Activated T-helper 1 cell treated with Interleukin-2 at 50 U/mL for 16 hours (primary cell): ENCODE results near the gene TMEM191C.
"Not testable (repeated sequence)": the region's sequence is repeated elsewhere in the genome, so short reads cannot be mapped to it uniquely, and the experiment has no call there.

ENCODE experiments used
- DNase-seq: peaks from one replicate; pipeline ENCODE4 v3.0.0-alpha.2; 2020; ENCODE audit warnings: low read depth

Gene TMEM191C

GRCh38 chr22:21446128-21446826 lies 20.9 kb upstream of the TMEM191C start:
- no peak for DNase-seq

- DNase-seq, result no peak
Measured at GRCh38 chr22:21446827-21447690, 20.1 kb upstream of the TMEM191C start.

GRCh38 chr22:21447694-21448402 lies 19.3 kb upstream of the TMEM191C start:
- DNase-seq, result no peak

- DNase-seq, result no peak
Measured at GRCh38 chr22:21448627-21449416, 18.4 kb upstream of the TMEM191C start.

GRCh38 chr22:21449531-21450319 lies 17.5 kb upstream of the TMEM191C start:
- no peak for DNase-seq

GRCh38 chr22:21450320-21450831 lies 16.8 kb upstream of the TMEM191C start:
- no peak for DNase-seq

- no peak for DNase-seq
Measured at GRCh38 chr22:21450858-21451353, 16.3 kb upstream of the TMEM191C start.

GRCh38 chr22:21451545-21452520 lies 15.4 kb upstream of the TMEM191C start:
- no peak for DNase-seq

- not testable (repeated sequence) for DNase-seq
Measured at GRCh38 chr22:21452666-21453065, 14.5 kb upstream of the TMEM191C start.

GRCh38 chr22:21454998-21455333 lies 12.2 kb upstream of the TMEM191C start:
- not testable (repeated sequence) for DNase-seq

GRCh38 chr22:21455334-21456089 lies 11.7 kb upstream of the TMEM191C start:
- DNase-seq, result no peak

GRCh38 chr22:21457023-21457787 lies 10.0 kb upstream of the TMEM191C start:
- DNase-seq, result no peak

- not testable (repeated sequence) for DNase-seq
Measured at GRCh38 chr22:21462672-21463071, 4.5 kb upstream of the TMEM191C start.

GRCh38 chr22:21468194-21469096 lies 1.3 kb downstream of the TMEM191C start:
- DNase-seq, result peak; percentile 76

- DNase-seq, result not testable (repeated sequence)
Measured at GRCh38 chr22:21469097-21469994, 2.2 kb downstream of the TMEM191C start.

- not testable (repeated sequence) for DNase-seq
Measured at GRCh38 chr22:21472984-21473383, 5.8 kb downstream of the TMEM191C start.
